AG09319 (cell line): ENCODE results near the gene STEAP3.

Experiments
- DNase-seq: peaks from one replicate; pipeline ENCODE4 v3.0.0-alpha.2; 2010; ENCODE audit warnings: low read depth; ENCODE audit errors: extremely low read depth
- TF ChIP-seq, protein P1 (sequence below): IDR thresholded peaks from 2 replicates; pipeline ENCODE4 v1.5.1; 2011; ENCODE audit warnings: low read depth, mild to moderate bottlenecking, inconsistent platforms, low read length, moderate library complexity

STEAP3 gene

DNA sequence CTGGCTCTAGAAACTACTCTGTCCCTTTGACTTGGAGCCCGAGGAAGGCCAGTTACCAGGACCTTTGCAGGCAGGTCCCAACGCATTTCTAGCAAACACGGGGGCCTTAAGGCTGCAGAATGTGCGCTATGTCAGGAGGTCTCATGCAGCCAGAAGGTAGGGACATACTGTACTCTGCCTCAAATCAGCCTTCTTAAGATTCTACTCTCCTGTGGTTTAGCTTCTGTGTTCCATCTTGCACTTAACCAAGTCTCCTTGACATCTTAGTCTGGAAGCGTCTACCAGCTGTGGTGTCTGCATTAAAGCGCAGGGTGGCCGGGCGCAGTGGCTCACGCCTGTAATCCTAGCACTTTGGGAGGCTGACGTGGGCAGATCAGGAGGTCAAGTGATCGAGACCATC, 65.5 kb downstream of the STEAP3 start:
- DNase-seq = no peak
- TF ChIP-seq, protein P1, sequence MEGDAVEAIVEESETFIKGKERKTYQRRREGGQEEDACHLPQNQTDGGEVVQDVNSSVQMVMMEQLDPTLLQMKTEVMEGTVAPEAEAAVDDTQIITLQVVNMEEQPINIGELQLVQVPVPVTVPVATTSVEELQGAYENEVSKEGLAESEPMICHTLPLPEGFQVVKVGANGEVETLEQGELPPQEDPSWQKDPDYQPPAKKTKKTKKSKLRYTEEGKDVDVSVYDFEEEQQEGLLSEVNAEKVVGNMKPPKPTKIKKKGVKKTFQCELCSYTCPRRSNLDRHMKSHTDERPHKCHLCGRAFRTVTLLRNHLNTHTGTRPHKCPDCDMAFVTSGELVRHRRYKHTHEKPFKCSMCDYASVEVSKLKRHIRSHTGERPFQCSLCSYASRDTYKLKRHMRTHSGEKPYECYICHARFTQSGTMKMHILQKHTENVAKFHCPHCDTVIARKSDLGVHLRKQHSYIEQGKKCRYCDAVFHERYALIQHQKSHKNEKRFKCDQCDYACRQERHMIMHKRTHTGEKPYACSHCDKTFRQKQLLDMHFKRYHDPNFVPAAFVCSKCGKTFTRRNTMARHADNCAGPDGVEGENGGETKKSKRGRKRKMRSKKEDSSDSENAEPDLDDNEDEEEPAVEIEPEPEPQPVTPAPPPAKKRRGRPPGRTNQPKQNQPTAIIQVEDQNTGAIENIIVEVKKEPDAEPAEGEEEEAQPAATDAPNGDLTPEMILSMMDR = no peak

DNA sequence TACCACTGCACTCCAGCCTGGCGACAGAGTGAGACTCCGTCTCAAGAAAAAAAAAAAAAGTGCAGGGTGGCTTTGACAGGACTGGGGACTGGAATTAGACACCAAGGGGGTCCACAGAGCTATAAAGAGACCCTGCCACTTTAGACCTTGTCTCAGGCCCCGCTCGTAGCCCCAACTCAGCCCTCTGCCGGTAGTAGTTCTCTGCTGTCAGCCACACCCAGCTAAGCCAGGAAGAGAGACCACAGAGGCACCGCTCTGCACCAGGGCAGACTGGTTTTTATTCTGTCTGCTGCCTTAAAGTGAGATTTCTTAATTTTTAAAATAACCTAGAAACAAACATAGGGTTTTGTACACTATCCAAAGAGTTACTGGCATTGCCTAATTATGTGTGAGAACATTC, 66.0 kb downstream of the STEAP3 start:
- no peak for DNase-seq
- TF ChIP-seq, protein P1 = no peak

DNA sequence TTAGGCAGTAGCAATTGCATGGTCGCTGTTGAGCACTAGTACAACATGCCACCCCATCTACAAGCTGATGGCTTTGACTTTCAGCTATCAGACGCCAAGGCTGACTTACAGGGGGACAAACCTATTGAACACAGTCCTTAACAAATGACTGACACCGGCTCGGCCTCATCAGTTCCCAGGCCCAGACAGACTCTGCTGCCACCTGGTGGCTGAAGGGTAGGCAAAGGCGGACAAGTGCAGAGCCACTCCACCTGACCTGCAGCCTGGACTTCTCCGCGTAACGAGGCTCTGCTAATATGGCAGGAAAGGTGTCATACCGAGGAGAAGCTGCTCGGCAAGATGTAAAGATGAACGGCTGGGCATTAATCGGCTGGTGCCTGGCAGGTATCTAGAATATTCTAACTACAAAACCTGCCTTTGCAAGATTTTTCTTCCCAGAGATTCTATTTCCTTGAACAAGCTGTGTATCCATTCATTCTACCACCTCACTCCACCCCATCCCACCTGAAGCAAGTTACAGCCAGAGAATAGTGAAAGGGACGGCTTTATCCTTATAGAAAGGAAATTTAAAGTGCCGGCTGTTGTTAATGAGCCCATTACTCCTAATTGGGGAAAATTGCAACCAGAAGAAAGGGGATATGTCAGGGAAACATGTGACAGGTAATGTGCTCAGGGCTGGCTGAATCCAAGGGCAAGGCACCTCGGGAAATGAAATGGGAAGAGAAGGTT, 67.4 kb downstream of the STEAP3 start:
- no peak for DNase-seq
- TF ChIP-seq, protein P1 = peak; percentile 41

DNA sequence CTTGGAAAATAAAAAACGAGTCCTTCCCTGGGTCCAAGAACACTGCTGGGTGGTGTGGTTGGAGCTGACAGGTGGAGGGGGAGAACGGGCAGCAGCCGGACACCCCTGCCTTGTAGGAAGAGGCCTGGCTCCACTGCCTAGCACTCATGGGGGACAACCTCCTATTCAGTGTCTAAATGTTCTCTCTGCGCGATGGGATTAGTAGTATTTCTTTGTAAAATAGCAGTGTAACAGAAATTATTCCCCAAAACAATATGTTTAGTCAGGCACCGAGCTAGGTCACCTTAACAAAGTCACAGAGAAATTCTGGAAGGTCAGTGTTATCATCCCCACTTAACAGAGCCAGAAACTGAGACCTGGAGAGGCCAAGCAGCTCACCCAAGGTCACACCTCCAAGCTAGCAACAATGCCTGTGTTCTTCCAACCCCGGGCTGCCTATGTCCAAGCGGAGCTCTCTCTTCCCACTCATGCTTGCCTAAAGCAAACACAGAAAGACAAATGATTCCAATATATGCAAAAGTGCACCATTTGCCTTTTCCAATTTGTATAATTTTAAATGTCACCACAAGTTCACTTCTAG, 68.0 kb downstream of the STEAP3 start:
- DNase-seq = no peak
- TF ChIP-seq, protein P1 = no peak

DNA sequence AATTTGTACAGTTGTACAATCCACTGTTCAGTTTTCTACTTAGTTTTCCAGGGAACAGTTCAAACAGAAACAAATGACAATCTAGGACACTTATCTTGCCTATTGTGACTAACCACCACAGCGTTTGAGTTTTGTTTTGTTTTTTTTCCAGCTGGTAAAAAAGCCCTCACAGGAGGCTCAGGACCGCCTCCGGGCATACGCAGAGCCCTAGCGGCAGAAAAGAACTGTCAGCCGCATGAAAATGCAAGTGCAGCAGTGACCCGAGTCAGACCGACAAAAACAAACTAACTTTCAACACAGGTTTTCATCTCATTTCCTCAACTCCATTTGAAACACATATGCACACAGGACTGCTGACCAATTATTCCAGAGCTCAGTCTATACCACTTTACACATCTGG, 68.6 kb downstream of the STEAP3 start:
- DNase-seq = no peak
- TF ChIP-seq, protein P1 = peak; percentile 3

DNA sequence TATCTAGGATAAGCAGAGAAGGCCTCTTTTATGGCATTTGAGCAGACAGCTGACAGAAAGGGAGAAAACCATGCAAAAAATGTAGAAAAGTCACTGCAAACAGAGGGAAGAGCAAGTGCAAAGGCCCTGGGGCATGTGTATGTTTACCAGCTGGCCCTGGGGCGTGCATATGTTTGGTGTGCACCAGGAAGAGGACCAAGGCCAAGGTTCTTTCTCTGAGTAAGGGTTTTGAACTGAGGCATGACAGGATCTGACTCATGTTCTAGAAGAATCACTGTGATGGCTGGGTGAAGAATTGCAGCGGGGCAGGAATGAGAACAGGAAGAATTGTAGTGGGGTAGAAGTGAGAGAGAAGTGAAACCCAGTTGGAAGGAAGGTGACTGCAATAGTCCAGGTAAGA, 69.6 kb downstream of the STEAP3 start:
- TF ChIP-seq, protein P1 = no peak
- no peak for DNase-seq

DNA sequence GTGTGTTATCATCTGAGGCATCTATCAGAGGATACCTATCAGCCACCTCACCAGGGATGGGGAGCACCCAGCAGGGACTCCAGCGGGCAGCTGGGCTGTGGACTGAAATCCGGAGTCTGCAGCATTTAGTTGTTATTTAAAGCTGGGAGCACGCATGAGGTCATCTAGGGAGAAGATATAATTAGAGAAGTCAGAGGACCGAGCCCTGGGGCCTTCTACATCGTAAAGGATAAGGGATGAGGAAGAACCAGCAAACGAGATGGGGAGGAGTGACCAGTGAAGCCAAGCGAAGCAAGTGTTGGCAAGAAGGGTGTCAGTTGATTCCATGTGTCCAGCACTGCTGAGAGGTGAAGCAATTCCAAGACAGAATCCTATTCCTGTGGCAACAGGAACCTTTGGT, 70.3 kb downstream of the STEAP3 start:
- peak; percentile 16 for DNase-seq
- TF ChIP-seq, protein P1 = no peak
